ENCODE data around the gene KLHL8.
A peak's percentile ranks its signal among the peaks of the same experiment; 100 is the strongest.

Gene KLHL8

GRCh38 chr4:87236861-87237260, 16.4 kb upstream of the KLHL8 start:
- Histone ChIP-seq H3K4me1 (ENCODE audit: low read depth, poor library complexity, severe bottlenecking) (peaks cover 9% of the 10 kb centered on the region), H3K27me3 (ENCODE audit: insufficient read depth, low read depth) (no peaks in the 10 kb centered on the region), H4K20me1 (ENCODE audit: insufficient read depth) (no peaks in the 10 kb centered on the region), H3K27ac (no peak overlapping the region), H3K9ac (no peak overlapping the region), H3K36me3 (ENCODE audit: insufficient read depth) (no peaks in the 10 kb centered on the region), H3K4me2 (no peak overlapping the region), H3K79me2 (ENCODE audit: insufficient read depth, low read depth) (no peaks in the 10 kb centered on the region), H2AFZ (ENCODE audit: low read depth) (no peak overlapping the region), H3K4me3 (IDR thresholded peaks at IDR 0.05; ENCODE audit: insufficient read depth, low read depth, low read length) (no peak overlapping the region)
- TF ChIP-seq, protein P1, sequence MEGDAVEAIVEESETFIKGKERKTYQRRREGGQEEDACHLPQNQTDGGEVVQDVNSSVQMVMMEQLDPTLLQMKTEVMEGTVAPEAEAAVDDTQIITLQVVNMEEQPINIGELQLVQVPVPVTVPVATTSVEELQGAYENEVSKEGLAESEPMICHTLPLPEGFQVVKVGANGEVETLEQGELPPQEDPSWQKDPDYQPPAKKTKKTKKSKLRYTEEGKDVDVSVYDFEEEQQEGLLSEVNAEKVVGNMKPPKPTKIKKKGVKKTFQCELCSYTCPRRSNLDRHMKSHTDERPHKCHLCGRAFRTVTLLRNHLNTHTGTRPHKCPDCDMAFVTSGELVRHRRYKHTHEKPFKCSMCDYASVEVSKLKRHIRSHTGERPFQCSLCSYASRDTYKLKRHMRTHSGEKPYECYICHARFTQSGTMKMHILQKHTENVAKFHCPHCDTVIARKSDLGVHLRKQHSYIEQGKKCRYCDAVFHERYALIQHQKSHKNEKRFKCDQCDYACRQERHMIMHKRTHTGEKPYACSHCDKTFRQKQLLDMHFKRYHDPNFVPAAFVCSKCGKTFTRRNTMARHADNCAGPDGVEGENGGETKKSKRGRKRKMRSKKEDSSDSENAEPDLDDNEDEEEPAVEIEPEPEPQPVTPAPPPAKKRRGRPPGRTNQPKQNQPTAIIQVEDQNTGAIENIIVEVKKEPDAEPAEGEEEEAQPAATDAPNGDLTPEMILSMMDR (conservative IDR thresholded peaks at IDR 0.05; ENCODE audit: low read depth, low read length), result no peak

DNA sequence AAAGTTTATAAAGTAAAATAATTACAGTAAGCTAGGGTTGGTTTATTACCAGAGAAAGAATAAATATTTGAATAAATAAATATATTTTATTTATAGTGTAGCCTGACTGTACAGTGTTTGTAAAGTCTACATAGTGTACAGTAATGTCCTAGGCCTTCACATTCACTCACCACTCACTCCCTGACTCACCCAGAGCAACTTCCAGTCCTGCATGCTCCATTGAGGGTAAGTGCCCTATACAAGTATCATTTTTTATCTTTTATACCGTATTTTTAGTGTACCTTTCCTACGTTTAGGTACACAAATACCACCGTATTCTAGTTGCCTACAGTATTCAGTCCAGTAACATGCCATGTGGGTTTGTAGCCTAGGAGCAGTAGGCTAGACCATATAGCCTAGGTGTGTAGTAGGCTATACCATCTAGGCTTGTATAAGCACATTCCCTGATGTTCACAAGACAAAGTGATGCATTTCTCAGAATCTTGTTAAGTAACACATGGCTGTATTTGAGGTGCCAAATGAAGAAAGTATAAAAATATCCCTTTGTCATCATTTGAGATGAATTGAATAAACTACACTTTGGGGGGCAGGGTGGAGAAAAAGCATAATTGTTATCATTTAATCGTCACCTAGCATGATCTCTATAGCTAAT, 14.7 kb upstream of the KLHL8 start:
- TF ChIP-seq, protein P1 (conservative IDR thresholded peaks at IDR 0.05; ENCODE audit: low read depth, low read length), result no peak
- Histone ChIP-seq H3K4me3 (IDR thresholded peaks at IDR 0.05; ENCODE audit: insufficient read depth, low read depth, low read length) (no peak overlapping the region), H3K4me2 (peak overlapping the region; percentile 44; the same call in 1 of the 2 replicates), H4K20me1 (ENCODE audit: insufficient read depth) (no peaks in the 10 kb centered on the region), H3K36me3 (ENCODE audit: insufficient read depth) (no peaks in the 10 kb centered on the region), H3K9ac (no peak overlapping the region), H3K4me1 (ENCODE audit: low read depth, poor library complexity, severe bottlenecking) (peaks cover 9% of the 10 kb centered on the region), H3K79me2 (ENCODE audit: insufficient read depth, low read depth) (no peaks in the 10 kb centered on the region), H2AFZ (ENCODE audit: low read depth) (peak overlapping the region; percentile 79), H3K27ac (no peak overlapping the region), H3K27me3 (ENCODE audit: insufficient read depth, low read depth) (no peaks in the 10 kb centered on the region)

DNA sequence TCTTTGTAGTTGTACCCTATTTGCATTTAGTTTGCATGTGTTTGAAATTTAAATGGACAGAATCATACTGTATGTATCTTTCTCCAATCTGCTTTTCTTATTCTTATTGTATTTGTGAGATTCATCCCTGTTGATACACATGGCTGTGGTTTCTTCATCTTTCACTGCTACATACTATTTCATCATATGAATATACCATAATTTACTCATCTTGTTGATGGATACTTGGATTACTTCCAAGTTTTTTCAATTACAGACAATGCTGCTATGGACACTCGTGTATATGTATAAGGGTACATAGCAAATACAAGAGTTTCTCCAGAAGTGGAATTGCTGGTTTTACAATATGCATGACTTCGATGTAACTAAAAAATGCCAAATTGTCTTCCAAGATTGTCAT, 11.8 kb upstream of the KLHL8 start:
- TF ChIP-seq, protein P1 (conservative IDR thresholded peaks at IDR 0.05; ENCODE audit: low read depth, low read length), result no peak
- no peaks in the 10 kb centered on the region for H3K27me3 ChIP-seq (ENCODE audit: insufficient read depth, low read depth)
- no peak overlapping the region for H3K9ac ChIP-seq
- no peak overlapping the region for H2AFZ ChIP-seq (ENCODE audit: low read depth)
- no peaks in the 10 kb centered on the region for H3K36me3 ChIP-seq (ENCODE audit: insufficient read depth)
- H3K27ac ChIP-seq, result no peak overlapping the region
- no peak overlapping the region for H3K4me2 ChIP-seq
- no peak overlapping the region for H3K4me3 ChIP-seq (IDR thresholded peaks at IDR 0.05; ENCODE audit: insufficient read depth, low read depth, low read length)
- H3K4me1 ChIP-seq (ENCODE audit: low read depth, poor library complexity, severe bottlenecking), result peaks cover 9% of the 10 kb centered on the region
- no peaks in the 10 kb centered on the region for H3K79me2 ChIP-seq (ENCODE audit: insufficient read depth, low read depth)
- no peaks in the 10 kb centered on the region for H4K20me1 ChIP-seq (ENCODE audit: insufficient read depth)

GRCh38 chr4:87230806-87231205, 10.4 kb upstream of the KLHL8 start:
- TF ChIP-seq, protein P1 (conservative IDR thresholded peaks at IDR 0.05; ENCODE audit: low read depth, low read length), result no peak
- Histone ChIP-seq H3K4me3 (IDR thresholded peaks at IDR 0.05; ENCODE audit: insufficient read depth, low read depth, low read length) (no peak overlapping the region), H3K4me1 (ENCODE audit: low read depth, poor library complexity, severe bottlenecking) (peaks cover 6% of the 10 kb centered on the region), H4K20me1 (ENCODE audit: insufficient read depth) (no peaks in the 10 kb centered on the region), H3K9ac (no peak overlapping the region), H3K27ac (no peak overlapping the region), H2AFZ (ENCODE audit: low read depth) (no peak overlapping the region), H3K79me2 (ENCODE audit: insufficient read depth, low read depth) (no peaks in the 10 kb centered on the region), H3K4me2 (no peak overlapping the region), H3K27me3 (ENCODE audit: insufficient read depth, low read depth) (no peaks in the 10 kb centered on the region), H3K36me3 (ENCODE audit: insufficient read depth) (no peaks in the 10 kb centered on the region)

Measured in KMS-11 (cell line).